AG10803 (cell line): ENCODE results near the gene OLIG2.

ENCODE experiments used
- DNase-seq: peaks from one replicate; pipeline ENCODE4 v3.0.0; 2010; ENCODE audit warnings: low read depth
- H3K4me3 ChIP-seq: 2 replicates; pipeline ENCODE4 v1.5.1; 2011; ENCODE audit warnings: mild to moderate bottlenecking, low read length, control low read depth
- TF ChIP-seq, protein P1 (sequence below): conservative IDR thresholded peaks from 2 replicates; pipeline ENCODE4 v1.5.1; 2011; ENCODE audit warnings: mild to moderate bottlenecking, low read length, control low read depth, inconsistent platforms

Gene OLIG2

DNA sequence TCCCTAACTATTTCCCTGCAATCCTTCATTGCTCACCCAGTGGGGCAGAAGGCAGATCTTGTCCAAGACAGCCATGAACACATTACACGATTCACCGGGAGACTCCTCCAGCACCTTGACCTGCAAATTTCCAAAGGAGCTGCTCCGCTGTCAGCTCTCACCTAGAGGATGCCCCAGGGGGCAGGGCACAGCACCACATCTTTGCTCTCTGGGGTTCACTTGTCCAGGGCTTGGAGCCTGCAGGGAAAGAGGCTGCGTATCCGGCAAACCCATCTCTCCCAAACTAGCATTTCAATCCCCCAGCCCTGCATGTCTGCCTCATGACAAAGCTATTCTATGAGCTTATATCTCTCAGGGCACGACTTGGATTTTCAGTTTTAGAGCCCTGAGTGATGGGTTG, 35.1 kb upstream of the OLIG2 start:
- no peak overlapping the region for H3K4me3 ChIP-seq
- no peak for DNase-seq
- TF ChIP-seq, protein P1, sequence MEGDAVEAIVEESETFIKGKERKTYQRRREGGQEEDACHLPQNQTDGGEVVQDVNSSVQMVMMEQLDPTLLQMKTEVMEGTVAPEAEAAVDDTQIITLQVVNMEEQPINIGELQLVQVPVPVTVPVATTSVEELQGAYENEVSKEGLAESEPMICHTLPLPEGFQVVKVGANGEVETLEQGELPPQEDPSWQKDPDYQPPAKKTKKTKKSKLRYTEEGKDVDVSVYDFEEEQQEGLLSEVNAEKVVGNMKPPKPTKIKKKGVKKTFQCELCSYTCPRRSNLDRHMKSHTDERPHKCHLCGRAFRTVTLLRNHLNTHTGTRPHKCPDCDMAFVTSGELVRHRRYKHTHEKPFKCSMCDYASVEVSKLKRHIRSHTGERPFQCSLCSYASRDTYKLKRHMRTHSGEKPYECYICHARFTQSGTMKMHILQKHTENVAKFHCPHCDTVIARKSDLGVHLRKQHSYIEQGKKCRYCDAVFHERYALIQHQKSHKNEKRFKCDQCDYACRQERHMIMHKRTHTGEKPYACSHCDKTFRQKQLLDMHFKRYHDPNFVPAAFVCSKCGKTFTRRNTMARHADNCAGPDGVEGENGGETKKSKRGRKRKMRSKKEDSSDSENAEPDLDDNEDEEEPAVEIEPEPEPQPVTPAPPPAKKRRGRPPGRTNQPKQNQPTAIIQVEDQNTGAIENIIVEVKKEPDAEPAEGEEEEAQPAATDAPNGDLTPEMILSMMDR: no peak

DNA sequence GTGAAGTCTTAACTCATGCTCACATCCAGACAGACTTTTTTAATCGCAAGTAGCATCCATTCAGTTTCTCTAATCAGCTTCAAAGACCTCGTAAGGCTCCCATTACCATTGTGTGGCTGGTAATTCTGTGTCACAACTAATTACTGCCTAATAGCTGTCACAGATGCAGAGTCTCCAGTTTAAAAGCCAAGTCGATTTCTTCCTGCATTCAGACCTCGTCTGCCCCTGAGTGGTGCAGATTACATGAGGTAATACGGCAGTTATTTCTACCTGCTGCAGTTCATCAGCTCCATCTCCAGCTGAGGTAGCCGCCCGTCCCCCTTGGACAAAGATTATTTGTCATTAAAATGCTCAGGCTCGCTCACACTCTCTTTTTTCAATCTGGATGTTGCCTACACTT, 34.4 kb upstream of the OLIG2 start:
- no peak overlapping the region for H3K4me3 ChIP-seq
- DNase-seq: no peak
- TF ChIP-seq, protein P1: no peak

DNA sequence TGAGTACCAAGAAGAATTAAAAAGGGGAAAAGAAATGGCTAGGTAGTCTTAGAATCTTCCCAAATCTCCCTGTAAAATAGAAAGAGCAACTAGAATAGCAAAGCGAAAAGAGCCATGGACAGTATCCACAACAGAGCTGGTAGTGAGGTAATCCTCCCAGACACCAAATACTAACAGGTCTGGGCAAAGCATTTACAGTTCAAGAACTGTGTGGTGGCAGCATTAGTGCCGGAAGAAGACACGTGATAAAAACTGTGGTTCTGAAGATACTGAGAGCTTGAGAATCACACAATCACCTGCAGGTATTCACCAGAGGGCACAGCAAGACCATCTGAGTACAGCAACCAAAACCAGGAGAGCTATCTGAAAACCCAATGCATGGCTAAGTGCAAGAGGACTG, 31.8 kb upstream of the OLIG2 start:
- TF ChIP-seq, protein P1: no peak
- no peak for DNase-seq
- no peak overlapping the region for H3K4me3 ChIP-seq

DNA sequence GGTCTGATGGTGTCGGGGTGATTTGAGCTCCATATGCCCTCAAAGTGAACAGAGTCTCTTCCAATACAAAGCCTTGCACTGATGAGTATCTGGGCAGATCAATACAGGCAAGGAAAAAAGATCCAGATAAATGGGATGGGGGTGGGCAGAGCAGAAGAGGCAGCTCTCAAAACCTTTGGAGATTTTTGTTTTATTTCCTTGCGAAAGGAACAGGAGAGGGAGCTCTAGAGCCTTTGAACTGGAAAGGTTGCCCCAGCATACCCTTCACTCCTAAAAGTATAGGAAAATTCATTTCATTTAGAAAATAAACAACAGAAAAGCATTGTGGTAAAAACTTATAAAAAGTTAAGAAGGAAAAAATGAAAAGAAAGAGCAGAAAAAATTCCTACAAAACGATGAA, 31.4 kb upstream of the OLIG2 start:
- H3K4me3 ChIP-seq: no peak overlapping the region
- TF ChIP-seq, protein P1: peak; percentile 64
- peak; percentile 26 for DNase-seq

DNA sequence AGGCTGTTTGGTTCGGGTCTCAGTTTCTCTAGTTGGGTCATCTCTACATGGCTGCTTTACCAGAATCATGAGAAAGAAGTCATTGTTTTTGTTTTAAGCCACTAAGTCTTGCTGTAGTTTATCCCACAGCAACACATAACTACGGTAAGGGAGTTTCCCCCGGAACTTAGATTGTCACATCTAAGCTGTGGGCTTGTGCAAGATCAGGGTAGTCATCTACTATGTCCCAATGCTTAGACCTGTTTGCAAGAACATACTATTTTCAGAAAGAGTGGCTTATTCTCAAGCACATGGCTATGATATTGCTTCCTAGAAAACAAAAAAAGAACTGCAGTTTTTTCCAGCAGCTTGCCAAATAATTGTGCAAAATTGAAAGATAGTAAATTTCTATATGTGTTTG, 18.0 kb upstream of the OLIG2 start:
- no peak for DNase-seq
- TF ChIP-seq, protein P1: no peak
- no peak overlapping the region for H3K4me3 ChIP-seq

DNA sequence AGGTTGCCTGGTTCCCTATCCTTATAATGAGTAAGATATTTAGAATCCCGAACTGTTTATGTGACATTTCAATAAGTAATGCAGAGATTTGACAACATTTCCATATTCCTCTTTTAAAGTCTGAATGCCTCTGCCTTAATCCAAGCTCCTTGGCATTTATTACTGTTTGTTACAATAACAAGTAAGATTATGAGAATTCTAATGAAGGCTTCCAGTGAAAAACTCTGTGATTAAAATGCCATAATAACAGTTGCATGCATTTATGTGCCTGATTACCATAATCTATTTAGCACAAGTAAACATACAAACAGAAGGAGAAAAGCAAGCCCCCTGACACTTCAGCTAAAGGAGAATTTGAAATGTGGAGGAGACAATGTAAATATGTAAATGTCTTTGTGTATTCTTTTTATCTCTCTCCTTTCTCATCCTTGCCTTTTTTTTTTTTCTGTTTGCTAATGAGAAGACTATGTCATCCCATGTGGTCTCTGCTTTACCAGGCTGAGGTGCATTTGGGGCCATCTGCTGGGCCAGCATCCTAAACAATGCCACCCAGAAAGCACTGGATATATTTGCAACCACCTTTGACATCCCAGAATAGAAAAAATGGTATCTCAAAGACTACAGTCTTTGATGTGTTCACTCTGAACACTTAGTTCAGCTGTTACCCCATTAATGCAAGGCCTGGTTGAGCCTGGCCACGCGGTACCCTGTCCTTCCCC, 17.2 kb upstream of the OLIG2 start:
- no peak overlapping the region for H3K4me3 ChIP-seq
- no peak for DNase-seq
- TF ChIP-seq, protein P1: no peak

DNA sequence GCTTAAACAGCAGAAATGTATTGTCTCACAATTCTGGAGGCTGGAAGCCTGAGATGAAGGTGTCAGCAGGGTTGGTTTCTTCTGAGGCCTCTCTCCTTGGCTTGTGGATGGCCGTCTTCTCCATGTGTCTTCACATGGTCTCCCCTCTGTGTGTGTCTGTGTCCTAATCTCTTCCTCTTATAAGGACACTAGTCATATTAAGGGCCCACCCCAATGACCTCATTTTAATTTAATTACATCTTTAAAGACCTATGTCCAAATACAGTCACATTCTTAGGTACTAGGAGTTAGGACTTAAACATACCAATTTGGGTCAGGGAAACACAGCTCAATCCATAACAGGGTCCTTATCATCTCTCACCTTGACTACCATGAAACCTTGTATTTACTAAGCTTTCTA, 14.8 kb upstream of the OLIG2 start:
- TF ChIP-seq, protein P1: no peak
- DNase-seq: no peak
- no peak overlapping the region for H3K4me3 ChIP-seq
